NCI-H1436 treated with DMSO at 0.1 percent for 48 hours (cell line): ENCODE measurements around the gene TTC28.
"Not testable (repeated sequence)": the region's sequence is repeated elsewhere in the genome, so short reads cannot be mapped to it uniquely, and the experiment has no call there.

Source experiments
- DNase-seq: peaks from one replicate; lab custom pipeline; 2025; lab: John Stamatoyannopoulos, UW

Gene TTC28

DNA sequence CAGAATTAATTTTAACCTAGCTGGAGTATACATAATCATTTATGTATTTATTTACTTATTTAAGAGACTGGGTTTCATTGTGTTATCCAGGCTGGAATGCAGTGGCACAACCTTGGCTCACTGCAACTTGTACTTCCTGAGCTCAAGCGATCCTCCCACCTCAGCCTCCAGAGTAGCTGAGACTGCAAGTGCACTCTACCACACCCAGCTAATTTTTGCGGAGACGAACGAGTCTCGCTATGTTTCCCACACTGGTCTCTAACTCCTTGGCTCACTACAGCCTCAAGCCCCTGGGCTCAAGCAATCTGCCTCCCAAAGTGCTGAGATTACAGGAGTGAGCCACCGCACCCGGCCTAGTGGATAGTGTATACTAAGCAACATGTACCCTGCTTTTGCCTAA lies 1.5 kb downstream of the TTC28 start:
- not testable (repeated sequence) for DNase-seq

DNA sequence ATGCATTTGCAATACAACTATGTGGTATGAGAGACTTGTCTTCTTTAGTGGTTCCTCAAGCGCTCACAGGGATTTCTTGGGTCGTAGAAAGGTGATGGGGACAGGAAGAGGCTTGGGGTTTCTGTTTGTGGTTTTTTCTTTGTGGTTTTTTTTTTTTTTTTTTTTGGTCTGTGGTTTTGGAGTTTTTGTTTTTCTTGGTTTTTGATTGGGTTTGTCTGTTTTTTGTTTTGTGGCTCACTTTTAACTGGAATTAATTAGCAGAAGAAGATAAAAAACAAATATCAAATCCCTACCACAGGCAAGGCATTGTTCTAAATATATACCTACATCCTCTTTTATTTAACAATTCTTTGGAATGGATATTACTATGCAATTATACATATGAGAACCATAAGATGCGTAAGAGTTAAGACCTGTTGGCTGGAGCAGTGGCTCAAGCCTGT lies 5.5 kb downstream of the TTC28 start:
- DNase-seq, result no peak

DNA sequence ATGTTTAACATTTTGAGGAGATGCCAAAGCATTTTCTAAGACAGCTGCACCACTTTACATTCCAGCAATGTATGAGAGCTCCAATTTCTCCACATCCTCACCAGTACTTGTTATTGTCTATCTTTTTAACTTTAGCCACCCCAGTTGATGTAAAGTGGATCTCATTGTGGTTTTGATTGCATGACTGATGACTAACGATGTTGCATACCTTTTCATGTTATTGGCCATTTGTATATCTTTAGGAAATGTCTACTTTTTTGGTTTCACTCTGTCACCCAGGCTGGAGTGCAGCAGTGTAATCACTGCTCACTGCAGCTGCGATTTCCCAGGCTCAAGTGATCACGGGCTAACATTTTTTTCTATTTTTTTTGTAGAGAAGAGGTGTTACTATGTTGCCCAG lies 8.9 kb downstream of the TTC28 start:
- no peak for DNase-seq

DNA sequence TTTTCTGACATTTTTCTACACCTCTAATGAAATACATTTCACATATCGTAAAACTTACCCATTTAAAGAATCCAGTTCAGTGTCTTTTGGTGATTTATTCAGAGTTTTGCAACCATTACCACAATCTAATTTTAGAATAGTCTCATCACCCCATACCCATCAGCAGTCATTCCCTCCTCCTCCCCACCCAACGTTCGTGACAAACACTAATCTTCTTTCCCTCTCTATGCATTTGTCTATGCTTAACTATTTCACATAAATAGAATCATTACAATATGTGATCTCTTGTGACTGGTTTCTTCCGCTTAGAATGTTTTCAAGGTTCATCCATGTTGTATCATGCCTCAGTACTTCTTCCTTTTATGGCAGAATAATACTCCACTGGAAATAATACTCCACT lies 9.5 kb downstream of the TTC28 start:
- no peak for DNase-seq

DNA sequence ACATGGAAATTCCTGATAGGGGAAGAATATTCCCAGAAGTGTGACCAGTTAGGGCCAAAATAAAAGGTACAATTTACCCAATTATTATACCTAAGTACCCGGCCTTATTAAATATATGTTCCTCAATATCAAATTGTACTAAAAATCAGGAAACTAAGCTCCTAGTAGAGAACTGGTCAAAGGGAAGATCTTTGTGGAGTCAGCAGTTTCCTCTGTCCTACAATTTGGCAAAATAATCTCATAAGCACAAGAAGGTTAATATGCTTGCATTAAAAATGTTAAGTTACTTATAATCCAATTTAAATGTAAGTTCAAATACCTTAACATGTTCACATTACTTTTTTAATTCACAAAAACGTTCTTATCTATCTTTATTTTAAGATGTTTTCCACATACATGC lies 10.3 kb downstream of the TTC28 start:
- DNase-seq, result no peak

DNA sequence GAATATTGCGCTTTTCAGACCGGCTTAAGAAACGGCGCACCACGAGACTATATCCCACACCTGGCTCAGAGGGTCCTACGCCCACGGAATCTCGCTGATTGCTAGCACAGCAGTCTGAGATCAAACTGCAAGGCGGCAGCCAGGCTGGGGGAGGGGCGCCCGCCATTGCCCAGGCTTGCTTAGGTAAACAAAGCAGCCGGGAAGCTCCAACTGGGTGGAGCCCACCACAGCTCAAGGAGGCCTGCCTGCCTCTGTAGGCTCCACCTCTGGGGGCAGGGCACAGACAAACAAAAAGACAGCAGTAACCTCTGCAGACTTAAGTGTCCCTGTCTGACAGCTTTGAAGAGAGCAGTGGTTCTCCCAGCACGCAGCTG lies 16.1 kb downstream of the TTC28 start:
- not testable (repeated sequence) for DNase-seq

DNA sequence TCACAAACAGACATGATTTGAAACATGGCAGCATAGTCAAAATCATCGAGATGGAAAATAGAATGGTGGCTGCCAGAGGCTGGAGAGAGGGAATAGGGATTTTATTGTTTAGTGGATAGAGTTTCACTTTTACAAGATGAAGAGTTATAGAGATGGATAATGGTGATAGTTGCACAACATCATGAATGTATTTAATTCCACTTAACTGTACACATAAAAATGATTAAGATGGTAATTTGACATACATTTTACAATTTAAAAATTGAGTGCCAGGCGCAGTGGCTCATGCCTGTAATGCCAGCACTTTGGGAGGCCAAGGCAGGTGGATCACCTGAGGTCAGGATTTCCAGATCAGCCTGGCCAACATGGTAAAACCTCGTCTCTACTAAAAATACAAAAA lies 21.2 kb downstream of the TTC28 start:
- no peak for DNase-seq

DNA sequence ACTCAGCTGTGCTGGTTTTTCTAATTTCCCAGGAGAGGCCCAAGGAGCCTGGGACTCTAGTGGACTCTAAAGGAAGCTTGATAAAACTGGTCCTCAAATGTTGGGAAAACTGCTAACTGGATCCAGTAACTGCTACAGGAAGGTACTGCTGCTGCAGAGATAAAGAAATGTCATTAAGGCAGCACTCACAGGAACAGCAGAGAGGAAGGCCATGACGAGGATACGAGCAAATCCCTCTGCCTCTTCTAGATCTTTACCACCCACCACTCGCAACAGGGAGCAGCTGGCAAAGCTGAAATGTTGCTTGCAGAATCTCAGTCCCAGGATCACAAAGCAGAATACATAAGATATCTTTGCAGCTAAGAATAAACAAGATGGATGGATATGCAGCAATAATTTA lies 23.5 kb downstream of the TTC28 start:
- no peak for DNase-seq

DNA sequence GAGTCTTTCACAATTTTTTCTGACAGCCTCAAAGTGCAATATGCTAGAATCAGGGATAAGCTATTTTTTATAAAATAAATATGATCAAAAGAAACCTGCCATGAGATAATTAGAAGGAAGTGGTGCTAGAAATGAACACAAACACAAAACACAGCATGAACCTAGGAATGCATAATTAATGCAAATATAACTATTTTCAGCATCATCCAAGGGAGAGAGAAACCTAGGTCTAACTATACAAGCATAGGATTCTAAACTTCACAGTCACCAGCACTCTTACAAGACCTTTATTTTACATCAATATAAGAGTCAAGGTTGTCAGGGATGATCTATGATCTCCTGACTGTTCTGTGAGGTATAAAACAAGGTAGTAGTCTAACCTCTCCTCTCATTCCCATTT lies 29.2 kb downstream of the TTC28 start:
- no peak for DNase-seq

DNA sequence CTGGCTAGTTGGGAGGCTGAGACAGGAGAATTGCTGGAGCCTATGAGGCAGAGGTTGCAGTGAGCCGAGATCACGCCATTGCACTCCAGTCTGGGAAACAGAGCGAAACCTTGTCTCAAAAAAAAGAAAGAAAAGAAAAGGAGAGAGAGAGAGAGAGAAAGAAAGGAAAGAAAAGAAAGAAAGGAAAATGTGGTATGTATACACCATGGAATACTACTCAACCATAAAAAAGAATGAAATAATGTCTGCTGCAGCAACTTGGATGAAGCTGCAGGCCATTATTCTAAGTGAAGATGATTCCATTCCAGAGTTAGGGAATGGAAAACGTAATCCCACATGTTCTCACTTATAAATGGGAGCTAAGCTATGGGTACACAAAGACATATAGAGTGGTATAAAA lies 30.8 kb downstream of the TTC28 start:
- DNase-seq, result no peak

DNA sequence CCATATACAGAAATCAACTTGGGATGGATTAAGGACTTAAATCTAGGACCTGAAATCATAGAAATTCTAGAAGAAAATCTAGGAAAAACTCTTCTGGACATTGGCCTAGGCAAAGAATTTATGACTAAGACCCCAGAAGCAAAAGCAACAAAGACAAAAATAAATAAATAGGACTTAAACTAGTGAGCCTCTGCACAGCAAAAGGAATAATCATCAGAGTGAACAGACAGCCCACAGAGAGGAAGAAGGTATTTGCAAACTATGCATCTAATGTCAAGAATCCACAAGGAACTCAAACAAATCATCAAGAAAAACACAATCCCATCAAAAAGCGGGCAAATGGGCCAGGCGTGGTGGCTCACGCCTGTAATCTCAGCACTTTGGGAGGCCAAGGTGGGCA lies 32.4 kb downstream of the TTC28 start:
- DNase-seq, result no peak

DNA sequence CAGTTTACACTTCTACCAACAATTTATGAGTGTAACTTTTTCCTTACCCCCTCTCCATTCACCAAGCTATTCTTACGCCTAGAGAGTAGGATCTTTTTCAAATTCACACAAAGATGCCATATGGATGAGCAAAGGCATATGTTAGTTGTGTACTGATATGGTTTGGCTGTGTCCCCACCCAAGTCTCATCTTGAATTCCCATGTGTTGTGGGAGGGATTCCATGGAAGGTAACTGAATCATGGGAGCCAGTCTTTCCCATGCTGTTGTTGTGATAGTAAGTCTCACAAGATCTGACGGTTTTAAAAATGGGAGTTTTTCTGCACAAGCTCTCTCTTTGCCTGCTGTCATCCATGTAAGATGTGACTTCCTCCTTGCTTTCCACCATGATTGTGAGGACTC lies 40.3 kb downstream of the TTC28 start:
- DNase-seq, result no peak

DNA sequence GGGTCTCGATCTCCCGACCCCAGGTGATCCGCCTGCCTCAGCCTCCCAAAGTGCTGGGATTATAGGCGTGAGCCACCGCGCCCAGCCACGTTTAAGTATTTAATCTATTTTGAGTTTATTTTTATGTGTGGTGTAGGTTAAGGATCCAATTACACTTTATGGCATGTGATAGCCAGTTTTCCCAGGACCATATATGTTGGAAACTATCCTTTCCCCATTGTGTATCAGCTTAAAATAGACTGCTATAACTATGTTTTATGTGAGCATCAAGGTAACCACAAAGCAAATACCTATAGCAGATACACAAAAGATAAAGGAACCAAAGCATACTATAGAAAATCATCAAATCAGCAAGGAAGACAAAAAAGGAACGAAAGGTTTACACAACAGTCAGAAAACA lies 42.4 kb downstream of the TTC28 start:
- no peak for DNase-seq

DNA sequence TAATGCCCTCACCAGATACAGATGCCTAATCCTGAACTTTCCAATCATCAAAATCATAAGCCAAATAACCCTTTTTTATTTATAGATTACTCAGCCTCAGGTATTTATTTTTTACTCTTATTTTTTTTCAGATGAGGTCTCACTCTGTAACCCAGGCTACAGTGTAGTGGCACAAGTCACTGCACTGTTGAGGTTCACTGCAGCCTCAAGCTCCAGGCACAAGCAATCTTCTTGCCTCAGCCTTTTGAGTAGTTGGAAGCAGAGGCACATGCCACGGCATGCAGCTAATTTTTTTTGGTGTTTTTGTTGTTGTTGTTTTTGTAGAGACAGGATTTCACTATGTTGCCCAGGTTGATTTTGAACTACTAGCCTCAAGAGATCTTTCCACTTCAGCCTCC lies 49.5 kb downstream of the TTC28 start:
- DNase-seq, result no peak

DNA sequence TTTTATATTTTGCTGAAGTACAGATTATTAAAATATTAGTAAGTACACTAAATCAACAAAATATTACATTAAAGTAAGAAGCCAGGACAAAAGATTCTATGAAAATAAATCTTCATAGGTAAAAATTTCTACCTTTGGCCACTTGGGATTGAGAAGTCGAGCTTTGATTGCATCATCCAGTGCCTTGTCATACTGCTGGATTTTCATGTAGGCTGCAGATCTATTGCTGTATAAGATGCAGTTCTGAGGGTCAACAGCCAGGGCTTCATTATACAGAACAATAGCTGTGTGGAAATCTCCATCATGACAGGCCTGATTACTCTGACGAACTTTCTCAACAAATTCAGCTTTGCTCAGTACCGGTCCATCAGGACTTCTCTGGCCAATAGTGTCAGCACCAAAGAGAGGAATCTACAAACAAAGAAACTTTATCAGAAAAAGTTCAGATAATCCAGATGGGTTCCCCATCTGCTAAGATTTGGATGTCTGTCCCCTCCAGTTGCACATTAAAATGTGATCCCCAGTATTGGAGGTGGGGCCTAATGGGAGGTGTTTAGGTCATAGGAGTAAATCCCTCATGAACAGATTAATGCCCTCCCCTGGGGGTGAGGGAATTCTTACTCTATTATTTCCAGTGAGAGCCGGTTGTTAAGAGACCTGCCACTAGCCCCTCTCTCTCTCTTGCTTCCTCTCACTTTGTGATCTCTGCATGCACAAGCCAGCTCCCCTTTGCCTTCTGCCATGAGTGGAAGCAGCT lies 50.0 kb downstream of the TTC28 start:
- DNase-seq, result no peak

DNA sequence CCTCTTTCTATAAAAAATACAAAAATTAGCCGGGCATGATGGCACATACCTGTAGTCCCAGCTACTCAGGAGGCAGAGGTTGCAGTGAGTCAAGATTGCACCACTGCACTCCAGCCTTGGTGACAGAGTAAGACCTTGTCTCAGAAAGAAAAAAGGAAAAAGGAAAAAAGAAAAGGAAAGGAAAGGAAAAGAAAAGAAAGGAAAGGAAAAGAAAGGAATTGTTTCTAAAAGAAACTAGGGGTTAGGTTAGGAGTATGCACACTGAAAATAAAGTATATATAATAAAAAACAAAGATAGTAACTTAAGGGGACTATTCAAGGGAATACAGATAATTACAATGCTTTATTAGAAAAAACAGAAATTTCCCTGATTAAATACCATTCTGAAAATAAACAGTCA lies 50.9 kb downstream of the TTC28 start:
- no peak for DNase-seq

DNA sequence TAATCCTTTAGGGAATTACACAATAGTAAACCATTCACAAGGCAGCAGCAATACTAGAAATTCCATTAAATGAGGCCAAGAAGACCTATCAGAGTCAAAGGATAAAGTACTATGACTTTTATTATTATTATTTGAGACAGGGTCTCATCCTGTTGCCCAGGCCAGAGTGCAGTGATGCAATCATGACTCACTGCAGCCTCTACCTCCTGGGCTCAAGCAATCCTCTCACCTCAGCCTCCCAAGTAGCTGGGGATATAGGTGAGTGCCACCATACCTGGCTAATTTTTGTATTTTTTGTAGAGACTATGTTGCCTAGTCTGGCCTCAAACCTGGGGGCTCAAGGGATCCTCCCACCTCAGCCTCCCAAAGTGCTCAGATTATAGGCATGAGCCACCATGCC lies 51.8 kb downstream of the TTC28 start:
- no peak for DNase-seq

DNA sequence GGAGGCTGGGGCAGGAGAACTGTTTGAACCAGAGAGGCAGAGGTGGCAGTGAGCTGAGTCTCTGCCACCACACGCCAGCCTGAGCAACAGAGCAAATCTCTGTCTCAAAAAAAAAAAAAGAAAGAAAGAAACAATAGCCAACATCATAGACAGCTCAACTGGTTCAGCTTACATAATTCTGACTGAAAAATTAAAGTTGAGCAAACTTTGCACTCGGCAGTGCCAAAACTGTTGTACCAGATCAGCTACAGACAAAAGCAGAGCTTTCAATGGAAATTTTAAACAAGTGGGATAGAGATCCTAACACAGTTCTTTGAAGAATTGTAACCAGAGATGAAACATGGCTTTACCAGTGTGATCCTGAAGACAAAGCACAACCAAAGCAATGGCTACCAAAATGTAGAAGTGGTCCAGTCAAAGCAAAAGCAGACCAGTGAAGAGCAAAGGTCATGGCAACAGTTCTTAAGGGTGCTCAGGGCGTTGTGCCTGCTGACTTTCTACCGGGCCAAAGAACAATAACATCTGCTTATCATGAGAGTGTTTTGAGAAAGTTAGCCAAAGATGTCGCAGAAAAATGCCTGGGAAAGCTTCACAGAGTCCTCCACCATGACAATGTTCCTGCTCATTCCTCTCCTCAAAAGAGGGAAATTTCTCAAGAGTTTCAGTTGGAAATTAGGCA lies 59.3 kb downstream of the TTC28 start:
- no peak for DNase-seq

DNA sequence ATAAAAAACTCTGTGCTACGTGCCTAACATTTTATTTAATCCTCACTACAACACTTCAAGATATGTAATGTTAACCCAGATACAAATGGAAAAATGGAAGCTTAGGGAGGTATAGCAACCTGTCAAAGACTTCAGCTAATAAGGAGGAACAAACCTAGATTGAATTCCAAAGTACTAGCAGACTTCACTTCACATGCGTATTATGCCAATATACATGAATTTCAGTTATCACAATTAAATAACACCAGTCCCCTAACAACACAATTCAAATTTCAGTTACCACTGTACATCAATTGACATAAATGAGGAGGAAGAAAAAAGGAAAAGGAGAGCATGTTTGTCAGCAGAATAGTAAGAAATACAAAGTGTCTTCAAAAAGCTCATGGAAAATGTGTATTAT lies 60.4 kb downstream of the TTC28 start:
- no peak for DNase-seq

DNA sequence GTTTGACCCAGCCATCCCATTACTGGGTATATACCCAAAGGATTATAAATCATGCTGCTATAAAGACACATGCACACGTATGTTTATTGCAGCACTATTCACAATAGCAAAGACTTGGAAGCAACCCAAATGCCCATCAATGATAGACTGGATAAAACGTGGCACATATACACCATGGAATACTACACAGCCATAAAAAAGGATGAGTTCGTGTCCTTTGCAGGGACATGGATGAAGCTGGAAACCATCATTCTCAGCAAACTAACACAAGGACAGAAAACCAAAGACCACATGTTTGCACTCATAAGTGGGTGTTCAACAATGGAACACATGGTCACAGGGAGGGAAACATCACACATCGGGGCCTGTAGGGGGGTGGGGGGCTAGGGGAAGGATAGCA lies 64.2 kb downstream of the TTC28 start:
- not testable (repeated sequence) for DNase-seq

DNA sequence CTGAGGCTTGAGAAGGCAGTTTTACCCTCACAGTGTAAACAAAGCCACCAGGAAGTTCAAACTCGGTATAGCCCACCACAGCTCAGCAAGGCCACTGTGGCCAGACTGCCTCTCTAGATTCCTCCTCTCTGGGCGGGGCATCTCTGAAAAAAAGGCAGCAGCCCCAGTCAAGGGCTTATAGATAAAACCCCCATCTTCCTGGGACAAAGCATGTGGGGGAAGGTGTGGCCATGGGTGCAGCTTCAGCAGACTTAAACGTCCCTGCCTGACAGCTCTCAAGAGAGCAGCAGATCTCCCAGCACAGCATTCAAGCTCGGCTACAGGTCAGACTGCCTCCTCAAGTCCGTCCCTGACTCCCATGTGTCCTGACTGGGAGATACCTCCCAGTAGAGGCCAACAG lies 69.7 kb downstream of the TTC28 start:
- no peak for DNase-seq

DNA sequence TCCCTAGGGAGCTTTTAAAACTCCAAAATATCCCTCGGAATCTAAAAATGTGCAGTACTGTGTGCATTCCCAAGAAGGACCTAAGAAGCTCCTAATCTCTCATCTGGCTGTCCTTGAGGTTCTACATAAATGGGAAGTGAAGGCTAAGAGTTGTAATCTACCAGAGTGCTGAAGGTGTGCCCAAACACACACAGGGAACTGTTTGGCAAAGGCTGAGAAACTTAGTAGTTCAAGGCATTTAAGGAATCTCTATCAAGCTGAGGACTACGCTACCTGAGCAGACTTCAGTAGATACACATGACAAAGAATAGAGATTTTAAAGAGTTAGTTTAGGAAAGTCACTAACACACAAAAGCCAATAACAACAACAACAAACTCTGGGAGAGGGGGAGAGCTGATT lies 71.1 kb downstream of the TTC28 start:
- no peak for DNase-seq

DNA sequence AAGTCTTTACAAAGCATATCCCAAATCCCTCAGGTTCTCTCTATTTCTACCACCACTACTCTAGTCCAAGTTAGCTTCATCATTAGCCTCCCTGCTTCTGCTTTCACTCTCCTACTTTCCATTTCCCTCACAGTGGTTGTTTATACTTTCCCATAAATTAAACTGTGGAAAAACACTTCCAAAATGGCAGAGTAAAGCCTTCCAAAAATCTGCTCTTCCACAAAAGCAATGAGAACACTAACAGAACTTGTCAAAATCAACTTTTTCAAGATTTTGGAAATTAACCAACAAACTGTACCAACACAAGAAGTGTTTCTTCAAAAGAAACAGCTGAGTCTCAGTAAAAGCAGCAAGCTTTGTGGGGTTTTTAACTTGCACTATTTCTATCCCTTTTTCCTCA lies 71.8 kb downstream of the TTC28 start:
- DNase-seq, result no peak
